HepG2 (cell line): ENCODE measurements around the gene TOR4A. TPM values are rescaled to one million over a fixed set of nuclear protein-coding genes. Genes with fewer than 3 reads are reported as not detected.

Experiments used
- AGO1 ChIP-seq: fragments of 200-400 bp; formaldehyde crosslinking; IDR thresholded peaks from 2 replicates; pipeline ENCODE4 v1.6.1; 2017; ENCODE audit warnings: mild to moderate bottlenecking, low read depth, low read length, moderate library complexity; ENCODE audit not compliant: poor library complexity, severe bottlenecking
- AGO2 ChIP-seq: fragments of 200-400 bp; formaldehyde crosslinking; optimal IDR thresholded peaks from 2 replicates; pipeline ENCODE3; 2017; ENCODE audit warnings: mild to moderate bottlenecking, low read depth, low read length, moderate library complexity
- DMAP1 ChIP-seq: IDR thresholded peaks from 2 replicates; pipeline ENCODE4 v1.6.1; 2016
- EZH2 ChIP-seq: conservative IDR thresholded peaks from 2 replicates; pipeline ENCODE4 v1.6.1; 2012; ENCODE audit warnings: mild to moderate bottlenecking, low read depth, low read length, moderate library complexity
- HNRNPL ChIP-seq: fragments of 200-400 bp; formaldehyde crosslinking; IDR thresholded peaks from 2 replicates; pipeline ENCODE4 v1.6.1; 2017; ENCODE audit warnings: mild to moderate bottlenecking, low read depth, low read length
- MBD4 ChIP-seq: IDR thresholded peaks from 2 replicates; pipeline ENCODE4 v1.6.1; 2012; ENCODE audit warnings: low read length, inconsistent platforms, borderline replicate concordance
- REPIN1 ChIP-seq: sonication (generic); formaldehyde crosslinking; IDR thresholded peaks from 2 replicates; pipeline ENCODE4 v1.8.0; 2022; ENCODE audit warnings: missing genetic modification reagents, low read depth, mild to moderate bottlenecking, borderline replicate concordance
- SALL1 ChIP-seq: sonication (generic); formaldehyde crosslinking; IDR thresholded peaks from 2 replicates; pipeline ENCODE4 v1.8.0; 2022; ENCODE audit warnings: mild to moderate bottlenecking, missing genetic modification reagents
- SMYD3 ChIP-seq: sonication (generic); formaldehyde crosslinking; IDR thresholded peaks from 2 replicates; pipeline ENCODE4 v1.8.1; 2023; ENCODE audit warnings: mild to moderate bottlenecking, missing genetic modification reagents
- SRY ChIP-seq: sonication (generic); formaldehyde crosslinking; IDR thresholded peaks from 2 replicates; pipeline ENCODE4 v1.8.0; 2022; ENCODE audit warnings: mild to moderate bottlenecking, missing genetic modification reagents
- ZBTB38 ChIP-seq: sonication (generic); formaldehyde crosslinking; IDR thresholded peaks from 2 replicates; pipeline ENCODE4 v1.5.1; 2020; ENCODE audit warnings: mild to moderate bottlenecking, missing genetic modification reagents
- ZFX ChIP-seq: sonication (generic); formaldehyde crosslinking; IDR thresholded peaks from 2 replicates; pipeline ENCODE4 v1.4.0; 2020; ENCODE audit warnings: mild to moderate bottlenecking, low read depth, missing genetic modification reagents, moderate library complexity
- ZSCAN9 ChIP-seq: IDR thresholded peaks from 2 replicates; pipeline ENCODE4 v1.6.1; 2016; ENCODE audit warnings: borderline replicate concordance
- polyA plus RNA-seq, 8 experiments: library from polyadenylated mRNA; depleted of rRNA in 3 of 8; stranded (reverse) in 7 of 8; unstranded in 1 of 8; fragments of >200 nt; fragmentation: Illumina TruSeq in 4 of 8; extraction: Trizol in 4 of 8; gene quantifications; 2 replicates each; pipeline versions ENCODE4 v1.2.1 to v1.2.3, GENCODE V29; 2011 to 2016; ENCODE audit warnings: low read depth in 4 of 8, missing spikeins in 1 of 8, mixed read lengths in 1 of 8; ENCODE audit not compliant: insufficient read depth in 1 of 8
- total RNA-seq, 5 experiments: library from RNA; depleted of rRNA; stranded (reverse); fragments of >200 nt; fragmentation: Illumina TruSeq; extraction: Trizol; gene quantifications; 2 replicates each; pipeline ENCODE4 v1.2.3, GENCODE V29; 2016; ENCODE audit warnings: low read depth in 1 of 5
- TF ChIP-seq, protein P1 (sequence below): sonication (generic); formaldehyde crosslinking; IDR thresholded peaks from 2 replicates; pipeline ENCODE4 v1.4.0; 2020; ENCODE audit warnings: missing genetic modification reagents
- TF ChIP-seq, protein P2 (sequence below): fragments of 450-650 bp; IDR thresholded peaks from 2 replicates; pipeline ENCODE4 v1.6.1; 2017
- TF ChIP-seq, protein P3 (sequence below): sonication (generic); formaldehyde crosslinking; IDR thresholded peaks from 2 replicates; pipeline ENCODE4 v1.5.1; 2020; ENCODE audit warnings: mild to moderate bottlenecking, missing genetic modification reagents, moderate library complexity
- TF ChIP-seq, protein P4 (sequence below): sonication (generic); formaldehyde crosslinking; IDR thresholded peaks from 2 replicates; pipeline ENCODE4 v1.5.0; 2020; ENCODE audit warnings: missing genetic modification reagents

TOR4A gene
- total and polyA plus RNA-seq, 2 of the 13 experiments (the other 11 are each of a cell fraction or from before 2014, with no cell fraction given), result 11.1 to 14.2 TPM

DNA sequence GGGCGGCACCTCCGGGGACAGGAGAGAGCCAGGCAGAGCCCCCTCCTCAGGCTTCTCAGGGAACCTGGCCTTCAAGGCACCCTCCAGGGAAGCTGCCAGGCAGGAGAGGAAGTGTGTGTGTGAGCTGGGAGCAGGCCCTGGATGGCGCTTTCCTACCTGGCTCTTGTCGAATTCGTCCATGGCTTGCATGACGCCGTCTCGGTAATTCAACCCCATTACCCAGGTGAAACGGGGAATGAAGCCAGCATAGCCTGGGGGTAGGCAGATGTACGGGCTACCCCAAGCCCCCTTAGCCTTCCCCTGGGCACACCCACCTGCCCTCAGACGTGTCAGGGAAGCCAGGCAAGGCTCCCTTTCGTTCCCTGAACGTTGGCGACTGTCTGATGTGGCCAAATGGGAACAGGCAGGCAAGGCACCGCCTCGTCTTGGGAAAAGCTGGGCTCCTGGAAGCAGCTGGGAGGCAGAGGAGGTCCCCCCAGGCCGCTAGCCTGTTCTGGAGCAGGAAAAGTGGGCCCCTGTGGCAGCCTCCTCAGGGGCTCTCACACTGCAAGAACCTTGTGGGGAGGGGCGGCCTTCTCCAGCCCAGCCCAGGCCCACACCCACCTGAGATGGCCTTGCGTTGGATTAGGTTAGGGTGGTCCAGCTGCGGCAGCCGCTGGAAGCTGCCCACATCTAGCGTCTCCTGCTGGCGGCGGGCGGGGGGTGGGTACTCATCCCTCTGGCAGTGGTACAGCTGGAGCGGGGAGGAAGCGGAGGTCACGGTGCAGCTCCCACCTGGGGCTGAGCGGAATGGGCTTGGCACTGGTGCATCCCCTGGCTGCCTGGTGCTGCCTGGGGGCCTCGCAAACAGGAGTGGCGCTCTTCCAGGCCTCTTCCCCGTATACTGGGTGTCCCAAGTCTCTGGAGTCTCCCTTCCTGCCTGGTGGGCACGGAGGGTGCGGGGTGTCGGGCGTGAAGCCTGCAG is 32.8 kb upstream of the TOR4A start (continued):
- TF ChIP-seq, protein P1, sequence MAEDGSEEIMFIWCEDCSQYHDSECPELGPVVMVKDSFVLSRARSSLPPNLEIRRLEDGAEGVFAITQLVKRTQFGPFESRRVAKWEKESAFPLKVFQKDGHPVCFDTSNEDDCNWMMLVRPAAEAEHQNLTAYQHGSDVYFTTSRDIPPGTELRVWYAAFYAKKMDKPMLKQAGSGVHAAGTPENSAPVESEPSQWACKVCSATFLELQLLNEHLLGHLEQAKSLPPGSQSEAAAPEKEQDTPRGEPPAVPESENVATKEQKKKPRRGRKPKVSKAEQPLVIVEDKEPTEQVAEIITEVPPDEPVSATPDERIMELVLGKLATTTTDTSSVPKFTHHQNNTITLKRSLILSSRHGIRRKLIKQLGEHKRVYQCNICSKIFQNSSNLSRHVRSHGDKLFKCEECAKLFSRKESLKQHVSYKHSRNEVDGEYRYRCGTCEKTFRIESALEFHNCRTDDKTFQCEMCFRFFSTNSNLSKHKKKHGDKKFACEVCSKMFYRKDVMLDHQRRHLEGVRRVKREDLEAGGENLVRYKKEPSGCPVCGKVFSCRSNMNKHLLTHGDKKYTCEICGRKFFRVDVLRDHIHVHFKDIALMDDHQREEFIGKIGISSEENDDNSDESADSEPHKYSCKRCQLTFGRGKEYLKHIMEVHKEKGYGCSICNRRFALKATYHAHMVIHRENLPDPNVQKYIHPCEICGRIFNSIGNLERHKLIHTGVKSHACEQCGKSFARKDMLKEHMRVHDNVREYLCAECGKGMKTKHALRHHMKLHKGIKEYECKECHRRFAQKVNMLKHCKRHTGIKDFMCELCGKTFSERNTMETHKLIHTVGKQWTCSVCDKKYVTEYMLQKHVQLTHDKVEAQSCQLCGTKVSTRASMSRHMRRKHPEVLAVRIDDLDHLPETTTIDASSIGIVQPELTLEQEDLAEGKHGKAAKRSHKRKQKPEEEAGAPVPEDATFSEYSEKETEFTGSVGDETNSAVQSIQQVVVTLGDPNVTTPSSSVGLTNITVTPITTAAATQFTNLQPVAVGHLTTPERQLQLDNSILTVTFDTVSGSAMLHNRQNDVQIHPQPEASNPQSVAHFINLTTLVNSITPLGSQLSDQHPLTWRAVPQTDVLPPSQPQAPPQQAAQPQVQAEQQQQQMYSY (CRISPR knock-in tag), result no peak
- TF ChIP-seq HNRNPL (peak; percentile 74), ZFX (CRISPR knock-in tag) (peak; percentile 25; the same call in 1 of the 2 replicates), MBD4 (no peak), AGO2 (peak; percentile 70), SMYD3 (CRISPR knock-in tag) (no peak), AGO1 (peak; percentile 92), ZBTB38 (CRISPR knock-in tag) (peak; percentile 15; the same call in 1 of the 2 replicates), ZSCAN9 (no peak), DMAP1 (CRISPR knock-in tag) (no peak), SRY (CRISPR knock-in tag) (0 out of 2 replicates have a peak, but pooled peaks have one; percentile 19), EZH2 (no peak), SALL1 (CRISPR knock-in tag) (no peak), REPIN1 (CRISPR knock-in tag) (no peak)
- TF ChIP-seq, protein P2, sequence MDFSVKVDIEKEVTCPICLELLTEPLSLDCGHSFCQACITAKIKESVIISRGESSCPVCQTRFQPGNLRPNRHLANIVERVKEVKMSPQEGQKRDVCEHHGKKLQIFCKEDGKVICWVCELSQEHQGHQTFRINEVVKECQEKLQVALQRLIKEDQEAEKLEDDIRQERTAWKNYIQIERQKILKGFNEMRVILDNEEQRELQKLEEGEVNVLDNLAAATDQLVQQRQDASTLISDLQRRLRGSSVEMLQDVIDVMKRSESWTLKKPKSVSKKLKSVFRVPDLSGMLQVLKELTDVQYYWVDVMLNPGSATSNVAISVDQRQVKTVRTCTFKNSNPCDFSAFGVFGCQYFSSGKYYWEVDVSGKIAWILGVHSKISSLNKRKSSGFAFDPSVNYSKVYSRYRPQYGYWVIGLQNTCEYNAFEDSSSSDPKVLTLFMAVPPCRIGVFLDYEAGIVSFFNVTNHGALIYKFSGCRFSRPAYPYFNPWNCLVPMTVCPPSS, result no peak
- TF ChIP-seq, protein P3, sequence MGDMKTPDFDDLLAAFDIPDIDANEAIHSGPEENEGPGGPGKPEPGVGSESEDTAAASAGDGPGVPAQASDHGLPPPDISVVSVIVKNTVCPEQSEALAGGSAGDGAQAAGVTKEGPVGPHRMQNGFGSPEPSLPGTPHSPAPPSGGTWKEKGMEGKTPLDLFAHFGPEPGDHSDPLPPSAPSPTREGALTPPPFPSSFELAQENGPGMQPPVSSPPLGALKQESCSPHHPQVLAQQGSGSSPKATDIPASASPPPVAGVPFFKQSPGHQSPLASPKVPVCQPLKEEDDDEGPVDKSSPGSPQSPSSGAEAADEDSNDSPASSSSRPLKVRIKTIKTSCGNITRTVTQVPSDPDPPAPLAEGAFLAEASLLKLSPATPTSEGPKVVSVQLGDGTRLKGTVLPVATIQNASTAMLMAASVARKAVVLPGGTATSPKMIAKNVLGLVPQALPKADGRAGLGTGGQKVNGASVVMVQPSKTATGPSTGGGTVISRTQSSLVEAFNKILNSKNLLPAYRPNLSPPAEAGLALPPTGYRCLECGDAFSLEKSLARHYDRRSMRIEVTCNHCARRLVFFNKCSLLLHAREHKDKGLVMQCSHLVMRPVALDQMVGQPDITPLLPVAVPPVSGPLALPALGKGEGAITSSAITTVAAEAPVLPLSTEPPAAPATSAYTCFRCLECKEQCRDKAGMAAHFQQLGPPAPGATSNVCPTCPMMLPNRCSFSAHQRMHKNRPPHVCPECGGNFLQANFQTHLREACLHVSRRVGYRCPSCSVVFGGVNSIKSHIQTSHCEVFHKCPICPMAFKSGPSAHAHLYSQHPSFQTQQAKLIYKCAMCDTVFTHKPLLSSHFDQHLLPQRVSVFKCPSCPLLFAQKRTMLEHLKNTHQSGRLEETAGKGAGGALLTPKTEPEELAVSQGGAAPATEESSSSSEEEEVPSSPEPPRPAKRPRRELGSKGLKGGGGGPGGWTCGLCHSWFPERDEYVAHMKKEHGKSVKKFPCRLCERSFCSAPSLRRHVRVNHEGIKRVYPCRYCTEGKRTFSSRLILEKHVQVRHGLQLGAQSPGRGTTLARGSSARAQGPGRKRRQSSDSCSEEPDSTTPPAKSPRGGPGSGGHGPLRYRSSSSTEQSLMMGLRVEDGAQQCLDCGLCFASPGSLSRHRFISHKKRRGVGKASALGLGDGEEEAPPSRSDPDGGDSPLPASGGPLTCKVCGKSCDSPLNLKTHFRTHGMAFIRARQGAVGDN, result no peak
- TF ChIP-seq, protein P4, sequence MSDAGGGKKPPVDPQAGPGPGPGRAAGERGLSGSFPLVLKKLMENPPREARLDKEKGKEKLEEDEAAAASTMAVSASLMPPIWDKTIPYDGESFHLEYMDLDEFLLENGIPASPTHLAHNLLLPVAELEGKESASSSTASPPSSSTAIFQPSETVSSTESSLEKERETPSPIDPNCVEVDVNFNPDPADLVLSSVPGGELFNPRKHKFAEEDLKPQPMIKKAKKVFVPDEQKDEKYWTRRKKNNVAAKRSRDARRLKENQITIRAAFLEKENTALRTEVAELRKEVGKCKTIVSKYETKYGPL (CRISPR knock-in tag), result no peak
